Measurements from ENCODE around the gene KNCN. TPM values are rescaled to one million over a fixed set of nuclear protein-coding genes. Genes with fewer than 3 reads are reported as not detected.

The KNCN gene
- total RNA-seq, 6 experiments from 2014 or later: not detected

- intact Hi-C loops (cut with DNase I): no loop called here
- Histone ChIP-seq H3K36me3 (peaks cover 0 to 4% (median 0%) of the 10 kb centered on the region in 4 donors), H3K4me1 (no peaks in the 10 kb centered on the region), H3K27me3 (no peaks in the 10 kb centered on the region), H3K4me3 (no peak overlapping the region), H3K9me3 (no peaks in the 10 kb centered on the region), H3K27ac (no peak overlapping the region)
- 90% methylated on average over 2 of the region's 6 CpGs for WGBS (ENCODE audit: insufficient coverage, low coverage, low lambda C conversion rate, missing lambda C conversion rate)
- ATAC-seq: no peak
- no peak for DNase-seq
- no peak for TF ChIP-seq POLR2A (IDR thresholded peaks at IDR 0.05)
- TF ChIP-seq, protein P1, sequence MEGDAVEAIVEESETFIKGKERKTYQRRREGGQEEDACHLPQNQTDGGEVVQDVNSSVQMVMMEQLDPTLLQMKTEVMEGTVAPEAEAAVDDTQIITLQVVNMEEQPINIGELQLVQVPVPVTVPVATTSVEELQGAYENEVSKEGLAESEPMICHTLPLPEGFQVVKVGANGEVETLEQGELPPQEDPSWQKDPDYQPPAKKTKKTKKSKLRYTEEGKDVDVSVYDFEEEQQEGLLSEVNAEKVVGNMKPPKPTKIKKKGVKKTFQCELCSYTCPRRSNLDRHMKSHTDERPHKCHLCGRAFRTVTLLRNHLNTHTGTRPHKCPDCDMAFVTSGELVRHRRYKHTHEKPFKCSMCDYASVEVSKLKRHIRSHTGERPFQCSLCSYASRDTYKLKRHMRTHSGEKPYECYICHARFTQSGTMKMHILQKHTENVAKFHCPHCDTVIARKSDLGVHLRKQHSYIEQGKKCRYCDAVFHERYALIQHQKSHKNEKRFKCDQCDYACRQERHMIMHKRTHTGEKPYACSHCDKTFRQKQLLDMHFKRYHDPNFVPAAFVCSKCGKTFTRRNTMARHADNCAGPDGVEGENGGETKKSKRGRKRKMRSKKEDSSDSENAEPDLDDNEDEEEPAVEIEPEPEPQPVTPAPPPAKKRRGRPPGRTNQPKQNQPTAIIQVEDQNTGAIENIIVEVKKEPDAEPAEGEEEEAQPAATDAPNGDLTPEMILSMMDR (IDR thresholded peaks at IDR 0.05): no peak
Observed at GRCh38 chr1:46554236-46554596, 2.8 kb upstream of the KNCN start.

GRCh38 chr1:46553506-46553905 lies 2.1 kb upstream of the KNCN start:
- no peaks in the 10 kb centered on the region for H3K9me3 ChIP-seq
- no peak overlapping the region for H3K4me3 ChIP-seq
- peaks cover 0 to 3% (median 0%) of the 10 kb centered on the region in 4 donors for H3K36me3 ChIP-seq
- no peak for TF ChIP-seq POLR2A (IDR thresholded peaks at IDR 0.05)
- TF ChIP-seq, protein P1 (IDR thresholded peaks at IDR 0.05): no peak
- intact Hi-C loops (cut with DNase I): no loop called here
- 84% methylated on average over 2 of the region's 3 CpGs for WGBS (ENCODE audit: insufficient coverage, low coverage, low lambda C conversion rate, missing lambda C conversion rate)
- no peak overlapping the region for H3K27ac ChIP-seq
- no peak for ATAC-seq
- no peaks in the 10 kb centered on the region for H3K27me3 ChIP-seq
- no peak for DNase-seq
- H3K4me1 ChIP-seq: no peaks in the 10 kb centered on the region

DNA sequence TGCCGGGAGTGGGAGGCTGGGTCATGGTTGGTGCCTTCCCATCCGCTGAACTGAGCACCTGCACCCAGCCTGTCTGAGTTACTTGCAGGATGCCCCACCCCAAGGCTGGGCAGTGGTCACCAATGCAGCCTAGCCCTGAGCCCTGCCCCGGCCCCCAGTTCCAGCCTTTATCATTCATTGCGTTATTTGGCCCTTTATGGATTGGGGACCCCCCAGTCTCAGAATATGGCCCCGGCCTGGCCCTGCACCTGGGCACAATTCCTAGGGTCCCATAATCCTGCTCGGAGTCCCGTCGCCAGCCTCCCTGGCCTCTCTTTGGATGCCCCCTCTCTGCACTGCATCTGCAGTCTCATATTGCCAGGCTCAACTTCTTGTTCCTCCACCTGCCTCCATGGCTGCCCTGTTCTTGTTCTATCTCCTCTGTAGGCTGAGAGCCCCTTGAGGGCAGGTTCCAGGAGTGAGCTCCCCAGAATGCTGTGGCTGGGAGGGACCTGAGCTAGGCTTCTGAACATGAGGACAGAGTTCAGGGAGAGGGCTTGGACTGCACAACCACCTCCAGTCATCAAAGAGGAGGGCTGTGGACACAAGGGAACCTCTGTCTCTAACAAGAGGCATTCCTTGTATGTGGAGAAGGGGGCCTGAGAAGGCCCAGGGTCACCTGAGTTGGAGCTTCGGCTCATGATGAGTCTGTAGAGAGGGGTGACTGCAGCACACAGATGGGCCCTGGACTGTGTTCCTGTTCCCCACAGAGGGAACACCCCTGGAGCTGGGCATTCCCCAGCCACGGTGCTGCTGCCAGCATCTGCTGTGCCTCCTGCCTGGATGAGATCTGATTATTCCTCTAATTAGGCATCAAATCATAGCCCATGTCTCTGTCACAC lies 1.1 kb upstream of the KNCN start:
- H3K27me3 ChIP-seq: no peaks in the 10 kb centered on the region
- DNase-seq (no peak), ATAC-seq (no peak)
- no peaks in the 10 kb centered on the region for H3K9me3 ChIP-seq
- intact Hi-C loops (cut with DNase I): no loop called here
- no peaks in the 10 kb centered on the region for H3K4me1 ChIP-seq
- no peak overlapping the region for H3K27ac ChIP-seq
- no peak for TF ChIP-seq POLR2A (IDR thresholded peaks at IDR 0.05)
- no peaks in the 10 kb centered on the region for H3K36me3 ChIP-seq
- no peak overlapping the region for H3K4me3 ChIP-seq
- 42% methylated on average over 2 of the region's 10 CpGs for WGBS (ENCODE audit: insufficient coverage, low coverage, low lambda C conversion rate, missing lambda C conversion rate)

- H3K4me3 ChIP-seq: no peak overlapping the region
- intact Hi-C loops (cut with DNase I): no loop called here
- TF ChIP-seq, protein P1 (IDR thresholded peaks at IDR 0.05): no peak
- TF ChIP-seq POLR2A (IDR thresholded peaks at IDR 0.05): no peak
- 43% methylated on average over 9 of the region's 17 CpGs for WGBS (ENCODE audit: insufficient coverage, low coverage, low lambda C conversion rate, missing lambda C conversion rate)
- no peak for ATAC-seq
- H3K36me3 ChIP-seq: no peaks in the 10 kb centered on the region
- H3K9me3 ChIP-seq: no peaks in the 10 kb centered on the region
- no peak overlapping the region for H3K27ac ChIP-seq
- DNase-seq: no peak
- H3K27me3 ChIP-seq: no peaks in the 10 kb centered on the region
- no peaks in the 10 kb centered on the region for H3K4me1 ChIP-seq
Observed at GRCh38 chr1:46550751-46551231, 656 bp downstream of the KNCN start.
